ENCODE measurements around the gene ZNF382. TPM values are rescaled to one million over a fixed set of nuclear protein-coding genes. Genes with fewer than 3 reads are reported as not detected.

Gene ZNF382
- total and polyA plus RNA-seq, 12 donors, result 2.6 to 22.2 (median 17.1) TPM

DNA sequence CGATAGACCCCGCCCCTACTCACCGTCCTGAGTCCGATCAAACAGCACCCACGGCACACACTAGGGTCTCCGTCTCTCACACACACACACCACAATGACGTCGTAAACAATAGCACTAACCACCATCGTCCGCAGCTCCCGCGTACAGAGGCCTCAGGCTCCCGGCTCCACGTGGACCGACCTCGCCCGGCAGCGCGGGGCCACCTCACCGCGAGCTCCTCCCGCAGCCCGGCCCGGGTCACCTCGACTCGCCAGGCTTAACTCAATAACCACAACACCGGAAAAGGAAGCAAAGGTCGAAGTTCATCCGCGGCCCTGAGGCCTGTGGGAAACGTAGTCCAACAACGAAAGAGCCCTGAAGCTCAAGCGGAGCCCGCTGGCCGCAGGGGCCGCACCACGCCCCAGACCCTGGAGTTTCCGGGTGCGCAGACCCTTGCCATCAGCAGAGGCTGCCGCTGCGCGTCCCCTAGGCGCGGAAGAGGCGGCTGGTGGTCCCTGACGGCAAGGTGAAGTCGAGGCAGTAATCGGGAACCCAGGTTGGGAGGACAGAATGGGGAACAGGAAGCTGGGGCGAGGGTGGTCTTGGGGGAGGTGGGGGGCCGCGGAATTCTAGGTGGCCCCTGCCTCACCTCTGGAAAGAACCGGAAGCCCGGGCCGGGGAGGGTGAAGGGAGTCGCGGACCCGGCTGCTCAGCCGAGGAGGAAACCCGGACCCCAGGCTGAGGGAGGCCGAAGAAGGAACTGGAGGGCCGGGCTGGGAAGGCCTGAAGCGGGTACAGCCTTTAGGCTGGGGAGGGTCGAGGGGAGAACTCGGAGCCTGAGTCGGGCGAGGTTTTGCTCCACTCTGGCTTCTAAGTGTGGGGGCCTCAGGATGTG is 31.9 kb upstream of the ZNF382 start, which contains the start of gene ZNF529:
Gene ZNF529, minus strand, starts transcription at position 273 of the 875 bp plus-strand sequence. CDS start 946 bp downstream, outside the sequence.
- peak within 1 kb of the TSS; percentile 17 to 91 (median 87) for H3K27ac ChIP-seq
- TF ChIP-seq, protein P1, sequence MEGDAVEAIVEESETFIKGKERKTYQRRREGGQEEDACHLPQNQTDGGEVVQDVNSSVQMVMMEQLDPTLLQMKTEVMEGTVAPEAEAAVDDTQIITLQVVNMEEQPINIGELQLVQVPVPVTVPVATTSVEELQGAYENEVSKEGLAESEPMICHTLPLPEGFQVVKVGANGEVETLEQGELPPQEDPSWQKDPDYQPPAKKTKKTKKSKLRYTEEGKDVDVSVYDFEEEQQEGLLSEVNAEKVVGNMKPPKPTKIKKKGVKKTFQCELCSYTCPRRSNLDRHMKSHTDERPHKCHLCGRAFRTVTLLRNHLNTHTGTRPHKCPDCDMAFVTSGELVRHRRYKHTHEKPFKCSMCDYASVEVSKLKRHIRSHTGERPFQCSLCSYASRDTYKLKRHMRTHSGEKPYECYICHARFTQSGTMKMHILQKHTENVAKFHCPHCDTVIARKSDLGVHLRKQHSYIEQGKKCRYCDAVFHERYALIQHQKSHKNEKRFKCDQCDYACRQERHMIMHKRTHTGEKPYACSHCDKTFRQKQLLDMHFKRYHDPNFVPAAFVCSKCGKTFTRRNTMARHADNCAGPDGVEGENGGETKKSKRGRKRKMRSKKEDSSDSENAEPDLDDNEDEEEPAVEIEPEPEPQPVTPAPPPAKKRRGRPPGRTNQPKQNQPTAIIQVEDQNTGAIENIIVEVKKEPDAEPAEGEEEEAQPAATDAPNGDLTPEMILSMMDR (IDR thresholded peaks at IDR 0.05), result peak in 2 of 9 donors; percentile 8 to 13
- H3K27me3 ChIP-seq, result no peaks in the 10 kb centered on the region
- 1% methylated on average over 66 of the region's 66 CpGs for WGBS, 2 donors
- peaks cover 3 to 26% (median 19%) of the 10 kb centered on the region in 9 donors for H3K4me1 ChIP-seq
- DNase-seq, result peak; percentile 82 to 91
- peak within 1 kb of the TSS; percentile 69 to 89 (median 83) for H3K4me3 ChIP-seq
- peaks cover 0 to 70% (median 37%) of the 10 kb centered on the region in 9 donors for H3K36me3 ChIP-seq
- intact Hi-C loops (cut with DNase I), result loop anchor here in 3 of 10 donors (1.0 to 10.0 kb wide), 4 partner anchors 32 to 262 kb away; partner anchors contain the start of genes ZNF260 (in 2 of the 3), ZNF382 (in 1 of the 3), ZNF567 (in 1 of the 3) and ZNF790 (in 1 of the 3)
- H3K9me3 ChIP-seq, result peaks cover 0 to 74% (median 3%) of the 10 kb centered on the region in 11 donors
- ATAC-seq, result peak; percentile 98 to 99 (median 99)

DNA sequence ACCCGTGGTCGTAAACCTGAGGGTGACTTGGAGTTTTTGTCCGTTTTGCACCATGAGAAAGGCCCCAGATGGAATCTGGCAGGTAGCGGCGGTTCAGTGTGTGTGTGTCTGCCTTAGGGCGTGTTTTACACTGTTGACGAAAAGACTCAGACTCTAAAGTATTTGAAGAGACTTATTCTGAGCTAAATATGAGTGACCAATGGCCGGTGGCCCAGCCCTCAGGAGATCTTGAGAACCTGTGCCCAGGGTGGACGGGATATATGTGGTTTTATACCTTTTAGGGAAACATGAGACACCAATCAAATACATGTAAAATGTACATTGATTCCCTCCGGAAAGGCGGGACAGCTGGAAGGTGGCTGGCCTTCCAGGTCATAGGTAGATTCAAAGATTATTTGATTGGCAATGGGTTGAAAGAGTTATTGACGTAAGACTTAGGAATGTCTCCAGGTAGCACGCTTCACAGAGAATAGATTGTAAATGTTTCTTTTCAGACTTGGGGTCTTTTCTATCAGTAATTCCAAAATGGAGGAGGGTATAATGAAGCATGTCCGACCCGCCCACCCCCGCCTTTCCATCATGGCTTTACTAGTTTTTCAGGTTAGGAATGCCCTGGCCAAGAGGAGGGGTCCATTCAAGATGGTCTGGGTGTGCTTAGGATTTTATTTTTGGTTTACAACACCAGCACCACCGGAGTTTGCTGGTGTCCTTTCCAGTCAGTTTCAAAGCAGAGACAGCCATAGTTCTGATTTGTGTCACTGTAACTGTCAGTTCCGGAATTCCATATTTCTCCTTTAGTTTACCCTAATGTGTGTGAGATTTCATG is 31.0 kb upstream of the ZNF382 start:
- Histone ChIP-seq H3K27ac (peak overlapping the region; percentile 17 to 91 (median 87)), H3K36me3 (peaks cover 0 to 70% (median 37%) of the 10 kb centered on the region in 9 donors), H3K9me3 (peaks cover 0 to 73% (median 0%) of the 10 kb centered on the region in 11 donors), H3K4me3 (peak overlapping the region; percentile 69 to 89 (median 83)), H3K27me3 (no peaks in the 10 kb centered on the region), H3K4me1 (peaks cover 3 to 26% (median 19%) of the 10 kb centered on the region in 9 donors)
- ATAC-seq (peak in 3 of 8 donors; percentile 5 to 37 (median 27)), DNase-seq (no peak)
- WGBS, 2 donors, result 25 to 29% methylated on average over 18 of the region's 18 CpGs
- intact Hi-C loops (cut with DNase I), result loop anchor here in 3 of 10 donors (1.0 to 10.0 kb wide), 4 partner anchors 31 to 261 kb away; partner anchors contain the start of genes ZNF260 (in 2 of the 3), ZNF382 (in 1 of the 3), ZNF567 (in 1 of the 3) and ZNF790 (in 1 of the 3)
- TF ChIP-seq, protein P1 (IDR thresholded peaks at IDR 0.05), result no peak

DNA sequence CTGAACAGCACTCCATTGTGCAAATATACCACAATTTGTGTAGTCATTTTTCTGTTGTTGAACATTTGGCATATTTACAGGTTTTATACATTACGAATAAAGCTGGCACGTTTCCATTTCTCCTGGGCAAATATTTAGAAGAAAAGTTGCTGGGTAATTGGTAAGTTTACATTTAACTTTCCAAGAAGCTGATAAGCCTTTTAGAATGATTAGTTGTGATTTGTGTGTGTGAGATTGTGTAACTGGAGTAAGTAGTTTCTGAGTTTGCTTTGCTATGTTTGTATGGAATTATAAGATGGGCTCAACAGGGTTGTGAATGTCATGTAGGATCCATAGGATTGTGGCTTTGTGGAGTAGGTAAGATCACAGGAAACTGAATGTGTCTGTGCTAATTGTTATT is 30.4 kb upstream of the ZNF382 start:
- H3K27me3 ChIP-seq, result no peaks in the 10 kb centered on the region
- H3K36me3 ChIP-seq, result peaks cover 0 to 70% (median 37%) of the 10 kb centered on the region in 9 donors
- peaks cover 3 to 26% (median 19%) of the 10 kb centered on the region in 9 donors for H3K4me1 ChIP-seq
- ATAC-seq (no peak), DNase-seq (no peak)
- intact Hi-C loops (cut with DNase I), result loop anchor here in 3 of 10 donors (5.0 to 10.0 kb wide), 3 partner anchors 47 to 260 kb away; partner anchors contain the start of genes ZNF260 (in 2 of the 3), ZNF567 (in 1 of the 3) and ZNF790 (in 1 of the 3)
- WGBS, 2 donors, result 76 to 80% methylated on average over 2 of the region's 2 CpGs
- TF ChIP-seq, protein P1 (IDR thresholded peaks at IDR 0.05), result no peak
- H3K27ac ChIP-seq, result no peak overlapping the region
- peaks cover 0 to 73% (median 0%) of the 10 kb centered on the region in 11 donors for H3K9me3 ChIP-seq
- peak overlapping the region in 5 of 10 donors; percentile 69 to 87 (median 81) for H3K4me3 ChIP-seq
